Stimulated activated CD4-positive, alpha-beta T cell treated with anti-CD3 and anti-CD28 coated beads, Interleukin-12 subunit alpha, Interleukin-12 subunit beta, amount 100 ng/mL, for 48 hours (primary cell): ENCODE data around the gene PPP1R12C.
"Not testable (repeated sequence)": the region's sequence is repeated elsewhere in the genome, so short reads cannot be mapped to it uniquely, and the experiment has no call there.

Source experiments
- DNase-seq, 3 donors: peaks; one replicate each; pipeline ENCODE4 v3.0.0-alpha.2; 2020; ENCODE audit warnings: low read depth in 2 of 3, low spot score in 1 of 3

The PPP1R12C gene

GRCh38 chr19:55076321-55076720, 41.1 kb downstream of the PPP1R12C start:
- no peak for DNase-seq

GRCh38 chr19:55075371-55075998, 42.0 kb downstream of the PPP1R12C start, which contains the start of gene EPS8L1:
TSS of gene EPS8L1 (plus strand) at chr19:55075869. CDS start at chr19:55076445, 576 bp downstream.
- DNase-seq, result no peak

- DNase-seq, result no peak
Observed at GRCh38 chr19:55071913-55072312, 45.5 kb downstream of the PPP1R12C start.

DNA sequence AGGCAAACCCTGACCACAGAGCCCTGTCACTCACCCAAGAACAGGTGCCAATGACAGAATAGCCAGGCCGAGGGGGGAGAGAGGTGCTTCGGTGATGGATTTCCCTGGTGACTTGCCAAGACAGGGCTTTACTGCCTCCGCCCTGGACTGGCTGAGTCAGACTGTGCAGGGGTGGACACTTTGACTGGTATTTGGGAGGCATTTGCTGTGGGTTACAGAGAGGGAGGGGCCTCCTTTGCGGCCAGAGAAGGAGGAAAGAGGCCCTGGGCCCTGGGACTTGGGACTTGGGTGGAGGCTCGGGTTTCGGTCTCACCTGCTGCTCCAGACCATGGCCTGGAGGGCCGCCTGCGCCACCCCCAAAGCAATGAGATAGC, 46.3 kb downstream of the PPP1R12C start:
- DNase-seq, result peak in 1 of 3 donors; percentile 19

GRCh38 chr19:55070466-55071128, 46.8 kb downstream of the PPP1R12C start:
- no peak for DNase-seq

DNA sequence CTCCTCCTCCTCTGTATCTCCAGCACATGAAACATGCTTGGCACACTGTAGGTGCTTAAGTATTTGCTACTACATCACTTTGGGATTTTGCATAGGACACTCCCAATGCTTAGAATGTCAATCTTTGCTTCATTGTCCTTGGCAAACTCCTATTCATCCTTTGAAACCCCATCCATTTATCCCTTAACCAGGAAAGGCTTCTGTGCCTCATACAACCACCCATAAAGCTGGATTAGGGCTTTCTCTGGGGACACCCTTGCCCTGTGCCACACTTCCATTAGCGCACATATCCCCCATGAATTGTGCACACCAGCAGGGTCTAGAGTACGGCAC, 47.6 kb downstream of the PPP1R12C start:
- DNase-seq, result no peak

DNA sequence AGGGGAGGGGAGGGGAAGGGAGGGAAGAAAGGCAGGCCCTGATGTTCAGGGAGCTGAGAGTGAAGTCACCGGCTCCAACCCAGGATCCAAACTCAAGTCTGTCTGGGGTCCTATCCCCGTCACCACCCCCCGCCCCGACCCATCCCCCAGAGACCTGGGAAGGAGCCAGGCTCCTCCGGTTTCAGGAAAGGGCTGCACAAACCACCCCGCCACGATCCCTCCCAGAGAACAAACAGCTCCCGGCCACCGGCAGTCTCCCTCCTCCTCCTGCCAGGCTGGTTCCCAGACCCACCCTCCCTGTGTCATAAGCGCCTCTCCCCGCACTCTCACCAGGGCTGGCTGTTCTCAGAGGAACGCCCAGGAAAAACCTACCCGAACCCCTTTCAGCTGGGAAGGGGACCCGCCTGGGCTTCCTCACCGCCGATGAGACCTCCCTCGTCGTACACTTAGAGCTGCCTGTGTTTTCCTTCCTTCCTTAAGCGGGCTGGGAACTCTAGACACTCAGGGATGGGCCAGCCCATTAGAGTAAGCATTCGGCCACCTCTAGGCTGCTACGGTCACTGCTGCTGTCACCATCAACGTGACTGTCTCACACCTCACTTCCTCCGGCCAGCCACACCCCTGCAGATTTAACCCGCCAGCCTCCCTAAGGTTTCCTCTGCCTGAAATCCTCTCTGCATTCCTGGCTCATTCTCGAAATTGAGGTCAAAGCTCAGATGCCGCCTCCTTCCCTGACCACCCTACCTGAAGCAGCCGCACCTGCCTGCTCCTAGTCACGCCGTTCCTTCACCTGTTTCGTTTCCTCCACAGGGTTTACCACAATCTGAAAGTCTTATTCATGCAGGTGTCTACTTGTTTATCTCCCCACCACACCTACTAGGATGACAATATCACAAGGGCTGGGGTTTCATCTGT, 48.2 kb downstream of the PPP1R12C start:
- no peak for DNase-seq

DNA sequence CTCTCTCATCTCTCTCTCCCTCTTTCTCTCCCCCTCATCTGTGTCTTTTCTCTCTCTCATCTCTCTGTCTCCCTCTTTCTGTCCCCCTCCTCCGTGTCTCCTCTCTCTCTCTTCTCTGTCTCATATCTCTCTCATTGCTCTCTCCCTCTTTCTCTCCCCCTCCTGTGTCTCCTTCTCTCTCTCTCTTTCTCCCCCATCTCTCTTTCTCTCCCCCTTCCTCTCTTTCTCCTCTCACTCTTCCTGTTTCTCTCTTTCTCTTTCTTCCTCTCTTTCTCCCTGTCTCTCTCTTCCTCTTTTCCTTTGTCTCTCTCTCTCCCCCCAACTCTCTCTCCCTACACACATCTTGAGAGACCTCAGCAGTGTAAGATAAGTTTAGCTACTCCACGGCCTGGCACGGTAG, 49.6 kb downstream of the PPP1R12C start:
- DNase-seq, result no peak

DNA sequence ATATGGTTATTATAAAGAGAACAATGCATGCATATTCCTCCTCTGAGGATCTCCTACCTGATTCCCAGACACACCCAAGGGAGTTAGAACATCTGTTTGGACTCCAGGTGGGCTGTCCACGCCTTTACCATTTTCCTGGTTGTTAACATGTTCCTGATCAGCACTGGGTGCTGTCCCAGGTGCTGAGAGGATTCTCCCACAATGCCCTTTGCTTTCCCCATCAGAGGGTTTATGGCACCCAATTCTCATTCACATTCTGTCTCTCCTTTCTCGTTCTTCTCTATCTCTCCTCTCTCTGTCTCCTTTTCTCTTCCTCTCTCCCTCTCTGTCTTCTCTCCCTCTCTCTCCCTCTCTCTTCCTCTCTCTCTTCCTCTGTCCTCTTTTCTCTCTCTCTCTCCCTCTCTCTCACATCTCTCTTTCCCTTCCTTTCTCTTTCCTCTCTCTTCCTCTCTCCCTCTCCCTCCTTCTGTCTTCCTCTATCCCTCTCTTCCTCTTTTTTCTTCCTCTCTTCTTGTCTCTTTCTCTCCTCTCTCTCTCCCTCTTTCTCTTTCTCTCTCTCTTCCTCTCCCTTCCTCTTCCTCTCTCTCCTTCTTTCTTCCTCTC, 51.2 kb downstream of the PPP1R12C start:
- DNase-seq, result no peak

DNA sequence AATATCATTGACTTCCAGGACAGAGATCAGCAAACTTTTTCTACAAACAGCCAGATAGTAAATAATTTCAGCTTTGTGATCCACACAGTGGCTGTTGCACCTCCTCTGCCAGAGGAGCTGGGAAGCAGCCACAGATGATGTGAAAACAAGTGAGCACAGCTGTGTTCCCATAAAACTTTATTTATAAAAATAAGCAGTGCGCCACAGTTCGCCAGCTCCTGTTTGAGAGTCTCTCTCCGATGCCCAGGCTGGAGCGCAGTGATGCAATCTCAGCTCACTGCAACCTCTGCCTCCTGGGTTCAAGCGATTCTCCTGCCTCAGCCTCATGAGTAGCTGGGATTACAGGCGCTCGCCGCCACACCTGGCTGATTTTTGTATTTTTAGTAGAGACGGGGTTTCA, 51.9 kb downstream of the PPP1R12C start:
- DNase-seq, result not testable (repeated sequence)

GRCh38 chr19:55063492-55063843, 54.0 kb downstream of the PPP1R12C start:
- DNase-seq, result no peak

- peak; percentile 98 to 100 (median 99) for DNase-seq
Observed at GRCh38 chr19:55062735-55063491, 54.5 kb downstream of the PPP1R12C start, which contains the start of gene RDH13. TSS of gene RDH13 (minus strand) at chr19:55063148. CDS start at chr19:55063032, 116 bp downstream.

GRCh38 chr19:55060287-55060686, 57.1 kb downstream of the PPP1R12C start:
- not testable (repeated sequence) for DNase-seq

DNA sequence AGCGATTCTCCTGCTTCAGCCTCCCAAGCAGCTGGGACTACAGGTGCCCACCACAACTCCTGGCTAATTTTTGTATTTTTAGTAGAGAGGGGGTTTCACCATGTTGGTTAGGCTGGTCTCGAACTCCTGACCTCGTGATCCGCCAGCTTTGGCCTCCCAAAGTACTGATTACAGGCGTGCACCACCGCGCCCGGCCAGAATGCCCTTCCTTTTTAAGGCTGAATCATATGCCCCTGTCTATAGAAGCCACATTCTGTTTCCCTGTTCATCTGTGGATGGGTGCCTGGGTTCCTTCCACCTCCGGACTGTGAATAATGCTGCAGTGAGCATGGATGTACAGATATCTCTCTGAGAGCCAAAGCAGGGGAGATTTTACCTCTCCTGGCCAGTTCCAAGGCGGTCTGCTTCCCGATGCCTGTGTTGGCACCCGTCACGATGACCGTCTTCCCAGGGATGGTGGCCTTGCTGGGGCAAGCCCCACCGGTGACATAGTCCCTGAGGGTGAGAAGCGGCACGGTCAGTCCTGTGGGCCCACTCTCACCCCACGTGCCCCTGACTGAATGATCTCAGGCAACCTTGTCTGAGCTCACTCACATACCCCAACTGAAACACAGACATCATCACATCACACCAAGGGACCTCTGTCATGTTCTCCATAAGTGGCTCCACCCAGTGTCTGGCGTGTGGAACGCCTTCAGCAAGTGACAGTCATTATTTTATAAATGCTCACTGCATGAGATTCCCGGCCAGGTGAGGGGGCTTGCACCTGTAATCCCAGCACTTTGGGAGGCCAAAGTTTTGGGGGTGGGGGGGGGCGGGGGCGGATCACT, 58.4 kb downstream of the PPP1R12C start:
- DNase-seq, result no peak

GRCh38 chr19:55056827-55057226, 60.6 kb downstream of the PPP1R12C start:
- DNase-seq, result no peak

DNA sequence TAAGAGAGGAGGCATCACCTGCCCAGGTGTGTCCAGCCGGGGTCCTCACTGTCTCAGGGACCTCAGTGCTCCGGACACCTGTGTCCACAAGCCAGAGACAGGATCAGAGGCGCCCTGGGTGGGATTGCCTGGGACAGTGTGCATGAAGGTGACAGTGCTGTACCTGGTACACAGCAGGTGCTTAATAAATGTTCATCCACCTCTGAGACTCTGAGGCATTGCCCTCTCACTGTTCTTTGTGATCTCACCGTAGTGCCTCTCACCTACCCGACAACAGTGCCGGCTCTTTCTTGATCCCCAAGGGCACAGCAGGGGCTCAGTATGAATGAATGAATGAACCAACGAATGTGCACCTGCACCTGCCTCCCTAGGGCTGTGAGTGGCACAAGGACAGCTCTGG, 63.7 kb downstream of the PPP1R12C start:
- DNase-seq, result no peak

- no peak for DNase-seq
Observed at GRCh38 chr19:55050749-55051532, 66.5 kb downstream of the PPP1R12C start.

- no peak for DNase-seq
Observed at GRCh38 chr19:55048446-55048845, 69.0 kb downstream of the PPP1R12C start.

DNA sequence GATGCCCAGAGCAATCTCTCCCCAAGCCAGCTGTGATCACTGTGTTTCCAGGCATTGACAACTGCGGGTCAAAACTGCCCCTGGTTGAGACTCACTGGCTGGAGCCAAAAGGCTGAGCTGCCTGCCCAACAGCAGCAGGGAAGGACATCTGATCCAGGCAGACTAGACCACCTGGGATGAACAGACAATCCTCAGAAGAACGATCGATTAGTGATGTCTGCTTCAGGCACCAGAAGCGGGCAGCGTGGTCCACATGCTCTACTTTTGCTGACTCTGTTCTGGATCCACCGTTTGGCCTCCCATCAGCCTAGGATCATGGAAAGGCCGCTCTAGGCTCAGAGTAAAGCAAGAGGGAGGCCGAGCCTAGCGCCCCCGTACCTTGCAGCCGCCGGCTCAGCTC, 69.5 kb downstream of the PPP1R12C start:
- no peak for DNase-seq
